Right kidney (tissue), 9 donors: ENCODE measurements around the gene NACA.
"Not testable (repeated sequence)": the region's sequence is repeated elsewhere in the genome, so short reads cannot be mapped to it uniquely, and the experiment has no call there.

ENCODE experiments used
- DNase-seq: peaks from one replicate; pipeline ENCODE4 v3.0.0-alpha.2; 2016
- long read RNA-seq, 8 donors: transcript quantifications; one replicate each; lab custom pipeline, GENCODE V29; 2026

The NACA gene
- long read RNA-seq, donor 1, transcript NACA-201 (8 exons, 2,690 nt), result major isoform, 696 of 1,293 reads
- long read RNA-seq, donor 1, transcript NACA-204 (8 exons, 802 nt), result minor isoform, 35 of 1,293 reads
- long read RNA-seq, donor 1, transcript NACA-202 (8 exons, 1,059 nt), result minor isoform, 28 of 1,293 reads
- long read RNA-seq, donor 1, transcript NACA-217 (3 exons, 544 nt), result minor isoform, 11 of 1,293 reads
- long read RNA-seq, donor 1, partial matches to known transcripts, result 459 of 1,293 reads
- long read RNA-seq, donor 1, other reads (novel, unspliced or antisense), result 50 of 1,293 reads
- long read RNA-seq, donor 2, transcript NACA-204 (8 exons, 802 nt), result minor isoform, 25 of 884 reads
- long read RNA-seq, donor 2, transcript NACA-202 (8 exons, 1,059 nt), result minor isoform, 17 of 884 reads
- long read RNA-seq, donor 2, transcript NACA-201 (8 exons, 2,690 nt), result major isoform, 523 of 884 reads
- long read RNA-seq, donor 2, partial matches to known transcripts, result 278 of 884 reads
- long read RNA-seq, donor 2, other reads (novel, unspliced or antisense), result 29 of 884 reads
- long read RNA-seq, donor 3, transcript NACA-202 (8 exons, 1,059 nt), result minor isoform, 12 of 438 reads
- long read RNA-seq, donor 3, transcript NACA-201 (8 exons, 2,690 nt), result major isoform, 241 of 438 reads
- long read RNA-seq, donor 3, transcript NACA-204 (8 exons, 802 nt), result minor isoform, 17 of 438 reads
- long read RNA-seq, donor 3, partial matches to known transcripts, result 152 of 438 reads
- long read RNA-seq, donor 3, other reads (novel, unspliced or antisense), result 9 of 438 reads
- long read RNA-seq, donor 4, transcript NACA-202 (8 exons, 1,059 nt), result minor isoform, 21 of 793 reads
- long read RNA-seq, donor 4, transcript NACA-204 (8 exons, 802 nt), result minor isoform, 18 of 793 reads
- long read RNA-seq, donor 4, transcript NACA-201 (8 exons, 2,690 nt), result major isoform, 417 of 793 reads
- long read RNA-seq, donor 4, transcript NACA-219 (4 exons, 768 nt), result minor isoform, 6 of 793 reads
- long read RNA-seq, donor 4, partial matches to known transcripts, result 297 of 793 reads
- long read RNA-seq, donor 4, other reads (novel, unspliced or antisense), result 23 of 793 reads
- long read RNA-seq, donor 5, transcript NACA-201 (8 exons, 2,690 nt), result major isoform, 573 of 927 reads
- long read RNA-seq, donor 5, transcript NACA-202 (8 exons, 1,059 nt), result minor isoform, 20 of 927 reads
- long read RNA-seq, donor 5, transcript NACA-204 (8 exons, 802 nt), result minor isoform, 24 of 927 reads
- long read RNA-seq, donor 5, partial matches to known transcripts, result 258 of 927 reads
- long read RNA-seq, donor 5, other reads (novel, unspliced or antisense), result 42 of 927 reads
- long read RNA-seq, donor 6, transcript NACA-204 (8 exons, 802 nt), result minor isoform, 21 of 756 reads
- long read RNA-seq, donor 6, transcript NACA-201 (8 exons, 2,690 nt), result major isoform, 379 of 756 reads
- long read RNA-seq, donor 6, transcript NACA-202 (8 exons, 1,059 nt), result minor isoform, 16 of 756 reads
- long read RNA-seq, donor 6, partial matches to known transcripts, result 313 of 756 reads
- long read RNA-seq, donor 6, other reads (novel, unspliced or antisense), result 22 of 756 reads
- long read RNA-seq, donor 7, transcript NACA-204 (8 exons, 802 nt), result minor isoform, 33 of 1,318 reads
- long read RNA-seq, donor 7, transcript NACA-201 (8 exons, 2,690 nt), result major isoform, 755 of 1,318 reads
- long read RNA-seq, donor 7, transcript NACA-217 (3 exons, 544 nt), result minor isoform, 10 of 1,318 reads
- long read RNA-seq, donor 7, transcript NACA-202 (8 exons, 1,059 nt), result minor isoform, 21 of 1,318 reads
- long read RNA-seq, donor 7, partial matches to known transcripts, result 432 of 1,318 reads
- long read RNA-seq, donor 7, other reads (novel, unspliced or antisense), result 55 of 1,318 reads
- long read RNA-seq, donor 8, transcript NACA-204 (8 exons, 802 nt), result minor isoform, 19 of 691 reads
- long read RNA-seq, donor 8, transcript NACA-202 (8 exons, 1,059 nt), result minor isoform, 20 of 691 reads
- long read RNA-seq, donor 8, transcript NACA-201 (8 exons, 2,690 nt), result major isoform, 422 of 691 reads
- long read RNA-seq, donor 8, partial matches to known transcripts, result 205 of 691 reads
- long read RNA-seq, donor 8, other reads (novel, unspliced or antisense), result 17 of 691 reads

DNA sequence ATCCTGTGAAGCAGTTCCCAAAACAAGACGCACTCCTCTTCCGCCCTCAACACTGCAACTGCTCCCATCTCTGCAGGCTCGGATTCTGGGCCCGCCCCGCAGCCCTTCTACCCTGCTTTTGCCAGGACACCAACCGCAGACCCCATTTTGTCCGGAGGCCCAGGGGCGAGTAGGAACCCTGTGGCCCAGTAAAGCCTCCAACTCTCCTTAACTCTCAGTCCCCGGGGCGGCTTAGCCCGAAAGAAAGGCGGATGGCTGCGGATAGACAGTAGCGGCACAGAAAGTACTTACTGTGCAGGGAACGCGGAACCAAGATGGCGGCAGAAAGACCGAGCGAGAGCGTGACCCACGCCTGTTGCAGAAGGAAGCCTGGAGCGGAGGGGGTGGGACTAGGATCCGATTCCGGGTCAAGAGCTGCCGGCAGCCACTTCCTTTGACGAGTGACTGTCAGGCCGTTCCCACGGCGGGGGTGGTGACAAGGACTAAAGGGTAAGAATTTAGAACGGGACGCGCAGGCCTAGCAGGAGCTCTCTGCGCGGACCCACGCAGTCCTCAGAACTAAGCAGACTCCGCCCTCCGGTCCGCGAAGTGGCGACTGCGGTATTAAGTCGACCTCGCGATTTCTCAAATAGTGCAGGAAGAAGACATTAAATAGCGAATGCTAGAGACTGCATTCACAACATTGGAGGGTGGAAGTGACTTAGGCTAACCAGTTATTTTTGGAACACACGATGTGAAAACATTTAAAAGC is at the start of gene NACA:
Gene NACA (minus strand): TSS at position 328 of the 751 bp plus-strand sequence. CDS start 778 bp downstream, outside the sequence.
- DNase-seq, result peak; percentile 95

DNA sequence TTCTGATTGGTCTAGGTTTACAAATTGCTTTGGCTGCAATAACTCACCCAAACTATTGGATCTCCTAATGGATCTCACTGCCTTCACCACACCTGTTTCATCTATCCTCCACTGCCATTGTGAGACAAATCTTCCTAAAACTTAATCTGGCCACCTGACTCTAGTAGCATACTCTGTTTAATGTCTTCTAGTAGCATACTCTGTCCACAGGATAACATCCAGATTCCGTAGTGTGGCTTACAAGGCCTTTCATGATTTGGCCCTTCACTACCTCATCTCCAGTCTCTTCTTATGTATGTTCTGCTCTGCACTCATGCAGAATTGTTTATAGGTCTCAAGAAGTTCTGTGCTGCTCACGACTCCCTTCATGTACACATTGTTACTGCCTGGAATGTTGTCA is 48.0 kb upstream of the NACA start:
- no peak for DNase-seq

DNA sequence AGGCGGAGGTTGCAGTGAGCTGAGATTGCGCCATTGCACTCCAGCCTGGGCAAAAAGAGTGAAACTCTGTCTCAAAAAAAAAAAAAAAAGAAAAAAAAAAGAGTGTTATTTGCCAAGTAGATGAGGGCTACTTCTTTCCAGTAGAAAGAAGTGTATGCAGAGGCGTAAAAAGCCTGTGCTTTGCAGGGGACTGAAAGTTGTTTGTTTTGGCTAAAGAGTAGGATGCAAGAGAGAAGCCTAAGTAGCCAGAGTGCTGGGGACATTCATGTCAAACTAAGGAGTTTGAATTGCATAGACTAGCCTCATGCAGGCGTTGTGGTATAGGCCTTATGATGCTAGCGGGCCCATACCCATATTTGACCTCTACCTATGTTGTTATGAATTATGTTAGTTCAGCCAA is 47.5 kb upstream of the NACA start:
- DNase-seq, result no peak

DNA sequence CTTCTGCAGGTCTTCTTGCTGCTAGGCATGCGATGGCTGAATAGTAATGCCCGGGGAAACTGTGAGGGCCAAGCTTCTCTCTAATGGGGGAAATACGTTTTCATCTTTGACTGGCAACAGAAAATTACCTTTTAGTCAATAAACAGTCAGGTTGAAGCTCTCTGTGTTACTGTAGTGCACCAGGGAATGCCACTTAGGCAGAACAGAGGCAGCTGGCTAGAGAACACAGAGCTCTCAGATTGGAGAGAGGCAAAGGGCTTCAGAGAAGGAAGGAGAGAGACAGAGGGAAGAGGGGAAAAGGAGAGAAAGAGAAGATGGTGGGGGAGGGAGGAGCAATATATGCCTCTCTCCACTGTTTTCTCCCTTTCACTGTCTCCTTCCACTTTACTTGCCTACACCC is 44.8 kb upstream of the NACA start:
- DNase-seq, result no peak

DNA sequence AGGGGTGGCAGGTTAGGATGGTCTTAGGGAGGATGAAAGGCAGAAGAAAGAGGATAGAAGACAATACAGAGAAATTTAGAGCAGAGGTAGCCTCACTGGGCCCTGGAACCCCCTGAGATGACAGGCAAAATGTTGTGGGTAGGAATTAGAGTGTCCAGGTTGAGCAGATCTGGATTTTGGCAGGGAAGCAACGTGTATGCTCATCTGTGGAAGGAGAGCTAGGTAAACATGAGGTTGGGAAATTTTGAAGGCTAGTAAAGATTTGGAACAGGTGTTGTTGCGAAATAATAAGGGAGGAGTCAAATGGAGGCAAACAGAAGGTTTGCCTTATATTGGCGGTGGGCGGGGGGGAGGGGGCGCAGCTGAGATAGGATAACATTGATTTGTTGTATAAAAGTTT is 43.3 kb upstream of the NACA start:
- DNase-seq, result no peak

DNA sequence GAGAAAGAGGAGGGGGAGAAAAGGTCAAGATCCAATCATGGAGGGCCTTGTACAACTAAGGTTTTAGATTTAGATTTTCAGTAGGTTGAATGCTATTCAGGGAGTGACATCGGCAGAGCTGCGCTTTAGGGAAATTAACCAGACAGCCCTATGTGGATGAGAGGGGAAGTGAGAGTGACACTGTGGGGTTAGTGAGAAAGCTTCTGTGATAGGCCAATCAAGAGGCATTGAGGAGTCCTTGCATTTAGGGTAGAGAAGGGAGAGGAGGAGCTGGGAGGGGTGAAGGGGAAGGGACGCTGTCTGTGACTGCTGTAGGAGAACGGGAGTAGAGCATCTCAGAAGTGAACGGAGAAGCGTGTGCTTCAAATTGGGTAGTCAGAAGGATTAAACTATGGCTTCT is 41.4 kb upstream of the NACA start:
- no peak for DNase-seq

DNA sequence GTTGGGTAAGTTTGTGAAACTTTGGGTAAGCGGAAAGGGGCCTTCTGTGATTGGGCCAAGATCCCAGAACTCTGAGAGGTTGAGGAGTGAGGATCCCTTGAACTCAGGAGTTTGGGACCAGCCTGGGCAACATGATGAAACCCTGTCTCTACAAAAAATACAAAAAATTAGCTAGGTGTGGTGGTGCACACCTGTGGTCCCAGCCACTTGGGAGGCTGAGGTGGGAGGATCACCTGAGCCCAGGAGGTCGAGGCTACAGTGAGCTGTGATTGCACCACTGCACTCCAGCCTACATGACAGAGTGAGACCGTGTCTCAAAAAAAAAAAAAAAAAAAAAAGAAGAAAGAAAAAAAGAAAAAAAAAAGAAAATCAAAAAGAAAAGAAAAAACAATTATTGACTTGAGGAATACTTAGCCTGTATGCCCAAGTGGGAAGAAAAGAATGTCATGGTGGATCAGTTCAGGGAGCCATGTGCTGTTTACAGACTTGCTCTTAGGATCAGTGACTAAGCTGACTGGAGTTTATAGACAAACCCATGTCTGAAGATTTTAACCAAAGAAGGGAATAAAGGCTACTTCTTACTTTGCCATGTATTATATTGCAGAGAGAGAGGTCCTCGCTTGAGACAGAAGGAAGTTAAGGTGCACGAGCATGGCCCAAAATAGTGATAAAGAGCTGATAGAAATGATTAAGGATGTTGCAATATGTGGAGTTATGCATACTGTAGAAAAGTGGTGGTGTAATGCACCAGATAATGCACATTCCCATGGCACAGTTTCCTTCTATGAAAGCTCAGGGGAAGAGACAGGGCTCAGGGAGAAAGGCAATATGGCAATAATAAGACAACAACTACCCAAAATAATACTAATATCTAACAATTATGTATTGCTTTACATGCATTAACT is 38.9 kb upstream of the NACA start:
- DNase-seq, result no peak

DNA sequence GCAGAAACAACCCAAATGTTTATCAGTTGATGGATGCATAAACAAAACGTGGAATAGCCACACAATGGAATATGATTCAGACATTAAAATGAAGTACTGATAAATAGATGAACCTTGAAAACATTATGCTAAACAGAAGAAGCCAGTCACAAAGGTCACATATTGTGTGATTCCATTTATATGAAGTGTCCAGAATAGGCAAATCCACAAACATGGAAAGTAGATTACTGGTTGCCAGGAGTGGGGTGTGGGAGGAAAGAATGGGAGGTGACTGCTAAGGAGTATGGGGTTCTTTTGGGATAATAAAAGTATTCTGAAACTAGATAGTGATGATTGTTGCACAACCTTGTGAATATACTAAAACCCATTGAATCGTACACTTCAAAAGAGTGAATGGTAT is 36.7 kb upstream of the NACA start:
- no peak for DNase-seq

DNA sequence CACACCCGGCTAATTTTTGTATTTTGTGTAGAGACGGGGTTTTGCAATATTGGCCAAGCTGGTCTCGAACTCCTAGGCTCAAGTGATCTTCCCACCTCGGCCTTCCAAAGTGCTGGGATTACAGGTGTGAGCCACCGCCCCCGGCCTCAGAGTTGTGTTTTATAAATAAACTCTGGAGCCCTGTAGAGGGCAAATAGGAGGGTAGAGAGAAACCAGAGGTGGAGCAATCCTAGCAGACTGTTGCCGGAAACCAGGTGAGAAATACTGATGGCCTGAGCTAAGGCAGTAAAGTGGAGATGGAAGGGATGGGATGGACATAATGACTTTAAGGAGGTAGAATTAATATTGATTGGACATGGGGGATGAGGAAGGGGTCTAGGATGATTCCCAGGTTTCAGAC is 35.4 kb upstream of the NACA start:
- no peak for DNase-seq

DNA sequence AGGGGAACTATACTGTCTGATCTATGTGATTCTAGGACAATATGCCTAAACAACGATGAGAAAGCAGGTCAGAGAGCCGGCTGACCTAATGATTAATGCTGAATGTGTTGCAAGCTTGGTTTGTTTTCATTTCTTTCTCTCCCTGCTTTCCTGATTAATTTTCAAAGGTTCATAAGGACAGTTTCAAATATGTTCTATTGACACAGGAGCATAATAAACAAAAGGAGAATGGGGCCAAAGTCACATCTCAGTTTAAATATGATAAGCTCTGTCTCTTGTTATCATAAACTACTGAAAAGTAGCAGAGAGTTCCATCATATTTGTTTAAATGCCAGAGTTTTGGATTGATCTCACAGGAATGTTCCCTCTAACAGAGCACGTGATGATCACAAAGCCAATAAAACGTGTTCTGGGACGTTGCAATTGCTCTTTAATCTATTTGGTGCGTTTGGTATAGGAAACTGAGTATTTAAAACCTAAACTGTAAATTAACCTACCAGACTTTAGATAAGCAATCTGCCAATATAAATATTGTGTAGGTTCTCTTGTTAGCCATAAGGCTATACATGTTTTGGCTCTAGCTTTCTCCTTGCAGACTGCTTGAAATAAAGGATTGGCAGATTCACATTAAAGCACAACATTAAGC is 34.3 kb upstream of the NACA start:
- DNase-seq, result no peak

DNA sequence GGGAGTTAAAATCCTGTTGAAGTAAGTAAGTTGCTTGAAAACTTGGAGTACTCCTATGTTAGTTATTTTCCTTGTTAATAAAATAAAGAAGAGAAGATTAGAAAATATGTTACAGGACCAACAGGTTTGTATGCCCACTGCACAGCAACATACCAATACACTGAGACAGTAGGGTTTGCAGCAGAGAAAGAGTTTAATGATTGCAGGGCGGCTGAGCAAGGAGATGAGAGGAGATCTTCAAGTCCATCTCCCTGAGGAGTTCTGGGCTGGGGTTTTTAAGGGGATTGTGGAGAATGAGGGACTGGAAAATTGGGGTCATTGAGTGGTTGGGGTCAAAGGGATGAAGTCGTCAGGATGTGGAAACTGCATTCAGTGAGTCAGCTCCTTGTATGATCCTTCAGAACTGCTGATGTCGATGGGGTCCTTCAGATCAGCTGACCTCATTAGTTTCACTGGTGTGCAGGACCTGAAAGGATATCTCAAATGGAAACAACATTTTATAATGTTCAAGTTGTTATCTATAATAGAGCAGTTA is 33.7 kb upstream of the NACA start:
- no peak for DNase-seq

DNA sequence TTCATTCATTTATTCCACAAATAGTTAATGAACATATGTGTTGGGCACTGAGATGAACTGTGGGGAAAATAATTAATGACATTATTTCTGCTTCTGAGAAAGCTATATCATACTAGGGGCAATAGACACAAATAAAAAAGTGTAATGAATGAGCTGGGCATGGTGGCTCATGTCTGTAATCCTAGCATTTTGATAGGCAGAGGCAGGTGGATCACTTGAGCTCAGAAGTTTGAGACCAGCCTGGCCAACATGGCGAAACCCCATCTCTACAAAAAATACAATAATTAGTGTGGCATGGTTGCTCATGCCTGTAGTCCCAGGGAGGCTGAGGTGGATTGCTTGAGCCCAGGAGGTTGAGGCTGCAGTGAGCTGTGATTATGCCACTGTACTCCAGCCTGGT is 32.9 kb upstream of the NACA start:
- DNase-seq, result not testable (repeated sequence)

DNA sequence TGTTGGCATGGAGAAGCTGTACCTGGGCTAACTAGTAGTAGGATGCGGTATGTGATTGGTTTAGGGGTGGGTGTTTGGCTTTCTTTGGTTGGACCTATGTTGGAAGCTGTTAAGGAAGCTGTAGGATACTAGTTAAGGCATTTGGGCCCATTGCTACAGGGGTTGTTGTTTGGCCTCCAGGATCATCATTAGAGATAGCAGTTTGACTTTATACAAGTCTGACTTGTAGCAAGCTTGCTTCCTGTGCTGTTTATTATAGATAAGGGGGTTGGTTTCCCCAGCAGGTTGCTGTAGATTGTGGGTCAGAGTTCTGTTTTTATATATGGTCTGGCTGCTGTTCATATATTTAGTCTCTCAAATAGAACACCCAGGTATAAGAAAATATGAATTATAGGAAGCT is 28.5 kb upstream of the NACA start:
- no peak for DNase-seq

DNA sequence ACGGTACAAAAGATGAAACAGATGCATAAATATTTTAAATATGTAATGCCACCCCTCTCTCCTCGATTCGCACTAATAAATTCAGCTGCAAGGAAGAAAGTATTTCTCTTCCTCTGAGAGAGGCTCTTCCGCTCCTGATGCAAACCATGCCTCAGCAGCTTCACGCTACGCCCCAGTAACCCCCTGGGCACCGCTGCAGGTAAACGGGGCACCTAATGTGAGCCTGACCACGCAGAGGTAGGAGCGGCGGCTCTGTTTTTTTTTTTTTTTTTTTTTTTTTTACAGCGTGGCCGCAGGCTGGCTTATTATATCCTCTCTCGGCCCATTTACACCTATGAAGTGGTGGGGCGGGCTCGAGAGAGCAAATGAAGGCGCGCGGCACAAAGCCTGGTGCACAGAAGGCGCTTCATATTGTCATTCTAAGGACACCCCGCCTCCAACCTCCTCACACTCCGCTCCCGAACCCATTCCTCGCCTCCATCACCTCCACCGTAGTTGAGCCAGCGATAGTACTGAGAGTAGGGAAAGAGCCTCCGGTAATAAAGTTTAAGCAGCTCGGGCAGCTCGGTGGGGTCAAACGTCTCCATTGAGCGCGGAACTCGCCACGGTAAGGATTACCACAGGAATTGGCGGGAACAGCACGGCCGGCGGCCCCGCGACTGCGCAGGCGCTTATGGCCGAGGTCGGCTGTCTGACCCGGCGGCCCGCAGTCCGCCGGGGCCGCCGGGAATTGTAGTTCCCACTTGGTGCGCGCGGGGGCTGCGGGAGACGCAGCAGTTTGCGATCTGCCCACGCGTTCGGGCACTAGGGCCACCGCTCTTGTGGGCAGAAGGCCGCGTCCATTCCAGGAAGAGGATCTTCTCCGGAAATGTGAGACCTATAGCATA is 26.9 kb upstream of the NACA start, which contains the start of gene PRIM1:
Gene PRIM1 (minus strand): TSS at position 612 of the 887 bp plus-strand sequence. CDS start 25 bp downstream, at position 587.
- peak; percentile 89 for DNase-seq

DNA sequence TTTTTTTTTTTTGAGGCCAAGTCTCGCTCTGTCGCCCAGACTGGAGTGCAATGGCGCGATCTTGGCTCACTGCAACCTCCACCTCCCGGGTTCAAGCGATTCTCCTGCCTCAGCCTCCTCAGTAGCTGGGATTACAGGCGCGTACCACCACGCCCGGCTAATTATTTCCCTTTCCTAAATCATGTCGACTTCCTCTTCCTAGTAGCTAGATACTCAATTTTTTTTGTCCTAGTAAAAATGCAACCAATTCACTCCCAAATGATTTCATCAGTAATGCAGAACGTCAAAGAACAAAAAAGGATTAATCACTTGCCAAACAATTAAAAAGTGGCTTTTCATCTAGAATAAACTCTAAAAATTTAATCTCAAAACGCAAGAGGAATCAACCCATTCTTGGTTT is 25.5 kb upstream of the NACA start:
- not testable (repeated sequence) for DNase-seq

DNA sequence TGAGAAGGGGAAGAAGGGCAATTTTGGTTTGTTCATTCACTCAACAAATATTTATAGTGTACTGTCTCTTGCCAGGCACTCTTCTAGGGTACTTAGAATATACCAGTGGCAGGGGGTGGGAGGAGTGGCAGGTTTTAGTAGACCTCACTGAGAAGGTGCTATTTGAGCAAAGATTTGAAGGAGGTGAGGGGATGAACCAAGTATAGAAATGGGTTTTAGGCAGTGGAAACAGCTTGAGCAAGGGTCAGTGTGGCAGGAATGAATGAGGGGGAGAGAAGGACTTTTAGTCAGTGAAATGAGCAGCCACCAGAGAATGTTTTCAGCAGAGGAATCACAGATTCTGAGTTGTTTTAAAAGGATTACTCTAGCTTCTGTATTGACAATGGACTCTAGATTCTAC is 24.8 kb upstream of the NACA start:
- no peak for DNase-seq

DNA sequence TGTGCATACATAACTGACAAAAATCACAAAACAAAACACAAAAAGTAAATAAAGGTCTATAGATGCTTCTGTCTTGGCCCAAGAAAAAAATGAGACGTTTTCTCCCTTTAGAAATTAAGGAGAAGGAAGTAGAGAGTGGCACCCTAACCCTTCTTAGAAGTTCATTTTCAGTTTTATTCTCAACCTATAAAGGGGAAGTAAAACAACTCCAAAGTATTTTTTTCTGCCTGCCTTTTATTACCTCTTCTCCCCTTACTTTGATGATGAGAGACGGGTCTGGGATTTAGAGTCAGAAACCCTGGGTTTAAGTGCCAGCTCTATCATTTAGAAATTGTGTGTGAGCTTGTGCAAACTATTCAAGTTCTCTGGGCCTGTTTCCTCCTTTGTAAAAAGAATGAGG is 24.3 kb upstream of the NACA start:
- DNase-seq, result no peak
